ENCODE data around the gene CAPN12. TPM values are rescaled to one million over a fixed set of nuclear protein-coding genes. Genes with fewer than 3 reads are reported as not detected.
"Not testable (repeated sequence)": the region's sequence is repeated elsewhere in the genome, so short reads cannot be mapped to it uniquely, and the experiment has no call there.

CAPN12 gene
- polyA plus RNA-seq, 1 donor, result 45.0 TPM

- H3K27ac ChIP-seq (ENCODE audit: low read length); DNase-seq; H3K4me3 ChIP-seq (ENCODE audit: low read length); H3K36me3 ChIP-seq (ENCODE audit: control insufficient read depth, insufficient read depth, low read length); H3K27me3 ChIP-seq (ENCODE audit: control insufficient read depth, insufficient read depth, low read length); H3K4me1 ChIP-seq (ENCODE audit: control insufficient read depth, insufficient read depth, low read length); H3K9me3 ChIP-seq (ENCODE audit: control insufficient read depth, low read depth, low read length): not testable (repeated sequence)
- no CpG with 5 or more reads among the region's 30 CpGs for WGBS (ENCODE audit: insufficient coverage, low lambda C conversion rate)
Observed at GRCh38 chr19:38771569-38771968, 27.3 kb upstream of the CAPN12 start.

GRCh38 chr19:38770949-38771275, 26.6 kb upstream of the CAPN12 start:
- DNase-seq; H3K4me1 ChIP-seq (ENCODE audit: control insufficient read depth, insufficient read depth, low read length); H3K9me3 ChIP-seq (ENCODE audit: control insufficient read depth, low read depth, low read length); H3K27ac ChIP-seq (ENCODE audit: low read length); H3K36me3 ChIP-seq (ENCODE audit: control insufficient read depth, insufficient read depth, low read length); H3K27me3 ChIP-seq (ENCODE audit: control insufficient read depth, insufficient read depth, low read length): not testable (repeated sequence)
- WGBS (ENCODE audit: insufficient coverage, low lambda C conversion rate), result no CpG with 5 or more reads among the region's 22 CpGs
- peak overlapping the region; percentile 21 for H3K4me3 ChIP-seq (ENCODE audit: low read length)

- Histone ChIP-seq H3K27ac (ENCODE audit: low read length) (peak overlapping the region; percentile 76), H3K4me3 (ENCODE audit: low read length) (peak overlapping the region; percentile 35)
- not testable (repeated sequence) for DNase-seq; H3K36me3 ChIP-seq (ENCODE audit: control insufficient read depth, insufficient read depth, low read length); H3K27me3 ChIP-seq (ENCODE audit: control insufficient read depth, insufficient read depth, low read length); H3K9me3 ChIP-seq (ENCODE audit: control insufficient read depth, low read depth, low read length); H3K4me1 ChIP-seq (ENCODE audit: control insufficient read depth, insufficient read depth, low read length)
- no CpG with 5 or more reads among the region's 58 CpGs for WGBS (ENCODE audit: insufficient coverage, low lambda C conversion rate)
Observed at GRCh38 chr19:38770228-38770948, 26.1 kb upstream of the CAPN12 start.

- Histone ChIP-seq H3K27me3 (ENCODE audit: control insufficient read depth, insufficient read depth, low read length) (no peaks in the 10 kb centered on the region), H3K36me3 (ENCODE audit: control insufficient read depth, insufficient read depth, low read length) (no peaks in the 10 kb centered on the region), H3K9me3 (ENCODE audit: control insufficient read depth, low read depth, low read length) (peaks cover 4% of the 10 kb centered on the region), H3K4me3 (ENCODE audit: low read length) (peak overlapping the region; percentile 35), H3K4me1 (ENCODE audit: control insufficient read depth, insufficient read depth, low read length) (peaks cover 9% of the 10 kb centered on the region), H3K27ac (ENCODE audit: low read length) (peak overlapping the region; percentile 76)
- no CpG with 5 or more reads among the region's 42 CpGs for WGBS (ENCODE audit: insufficient coverage, low lambda C conversion rate)
- peak; percentile 90 to 92 for DNase-seq
Observed at GRCh38 chr19:38769635-38770211, 25.4 kb upstream of the CAPN12 start.

GRCh38 chr19:38766276-38767047, 22.2 kb upstream of the CAPN12 start:
- no peaks in the 10 kb centered on the region for H3K36me3 ChIP-seq (ENCODE audit: control insufficient read depth, insufficient read depth, low read length)
- no peak for DNase-seq
- no peaks in the 10 kb centered on the region for H3K27me3 ChIP-seq (ENCODE audit: control insufficient read depth, insufficient read depth, low read length)
- no peak overlapping the region for H3K4me3 ChIP-seq (ENCODE audit: low read length)
- WGBS (ENCODE audit: insufficient coverage, low lambda C conversion rate), result 80% methylated on average over 1 of the region's 10 CpGs
- no peak overlapping the region for H3K27ac ChIP-seq (ENCODE audit: low read length)
- peaks cover 4% of the 10 kb centered on the region for H3K9me3 ChIP-seq (ENCODE audit: control insufficient read depth, low read depth, low read length)
- peaks cover 22% of the 10 kb centered on the region for H3K4me1 ChIP-seq (ENCODE audit: control insufficient read depth, insufficient read depth, low read length)

GRCh38 chr19:38765214-38765613, 20.9 kb upstream of the CAPN12 start:
- no peak for DNase-seq
- no peaks in the 10 kb centered on the region for H3K27me3 ChIP-seq (ENCODE audit: control insufficient read depth, insufficient read depth, low read length)
- WGBS (ENCODE audit: insufficient coverage, low lambda C conversion rate), result 94% methylated on average over 2 of the region's 2 CpGs
- no peak overlapping the region for H3K27ac ChIP-seq (ENCODE audit: low read length)
- peaks cover 4% of the 10 kb centered on the region for H3K9me3 ChIP-seq (ENCODE audit: control insufficient read depth, low read depth, low read length)
- no peaks in the 10 kb centered on the region for H3K36me3 ChIP-seq (ENCODE audit: control insufficient read depth, insufficient read depth, low read length)
- H3K4me1 ChIP-seq (ENCODE audit: control insufficient read depth, insufficient read depth, low read length), result peaks cover 22% of the 10 kb centered on the region
- H3K4me3 ChIP-seq (ENCODE audit: low read length), result no peak overlapping the region

GRCh38 chr19:38763795-38764220, 19.5 kb upstream of the CAPN12 start:
- peak; percentile 40 to 81 for DNase-seq
- WGBS (ENCODE audit: insufficient coverage, low lambda C conversion rate), result no CpG with 5 or more reads among the region's 3 CpGs
- H3K9me3 ChIP-seq (ENCODE audit: control insufficient read depth, low read depth, low read length), result no peaks in the 10 kb centered on the region
- no peaks in the 10 kb centered on the region for H3K36me3 ChIP-seq (ENCODE audit: control insufficient read depth, insufficient read depth, low read length)
- H3K27me3 ChIP-seq (ENCODE audit: control insufficient read depth, insufficient read depth, low read length), result no peaks in the 10 kb centered on the region
- H3K27ac ChIP-seq (ENCODE audit: low read length), result peak overlapping the region; percentile 88
- H3K4me1 ChIP-seq (ENCODE audit: control insufficient read depth, insufficient read depth, low read length), result peaks cover 20% of the 10 kb centered on the region
- H3K4me3 ChIP-seq (ENCODE audit: low read length), result no peak overlapping the region

- H3K27me3 ChIP-seq (ENCODE audit: control insufficient read depth, insufficient read depth, low read length); H3K4me3 ChIP-seq (ENCODE audit: low read length); H3K9me3 ChIP-seq (ENCODE audit: control insufficient read depth, low read depth, low read length); DNase-seq; H3K36me3 ChIP-seq (ENCODE audit: control insufficient read depth, insufficient read depth, low read length): not testable (repeated sequence)
- H3K27ac ChIP-seq (ENCODE audit: low read length), result peak overlapping the region; percentile 88
- H3K4me1 ChIP-seq (ENCODE audit: control insufficient read depth, insufficient read depth, low read length), result peaks cover 20% of the 10 kb centered on the region
- WGBS (ENCODE audit: insufficient coverage, low lambda C conversion rate), result no CpG with 5 or more reads among the region's 9 CpGs
Observed at GRCh38 chr19:38761884-38762389, 17.7 kb upstream of the CAPN12 start.

GRCh38 chr19:38760805-38761517, 16.7 kb upstream of the CAPN12 start:
- H3K4me3 ChIP-seq (ENCODE audit: low read length); H3K27me3 ChIP-seq (ENCODE audit: control insufficient read depth, insufficient read depth, low read length); H3K36me3 ChIP-seq (ENCODE audit: control insufficient read depth, insufficient read depth, low read length); DNase-seq; H3K9me3 ChIP-seq (ENCODE audit: control insufficient read depth, low read depth, low read length): not testable (repeated sequence)
- WGBS (ENCODE audit: insufficient coverage, low lambda C conversion rate), result no CpG with 5 or more reads among the region's 6 CpGs
- peaks cover 20% of the 10 kb centered on the region for H3K4me1 ChIP-seq (ENCODE audit: control insufficient read depth, insufficient read depth, low read length)
- peak overlapping the region; percentile 21 for H3K27ac ChIP-seq (ENCODE audit: low read length)

GRCh38 chr19:38759590-38760003, 15.3 kb upstream of the CAPN12 start:
- no peaks in the 10 kb centered on the region for H3K9me3 ChIP-seq (ENCODE audit: control insufficient read depth, low read depth, low read length)
- H3K27me3 ChIP-seq (ENCODE audit: control insufficient read depth, insufficient read depth, low read length), result no peaks in the 10 kb centered on the region
- peak overlapping the region; percentile 84 for H3K27ac ChIP-seq (ENCODE audit: low read length)
- H3K4me3 ChIP-seq (ENCODE audit: low read length), result no peak overlapping the region
- peaks cover 18% of the 10 kb centered on the region for H3K4me1 ChIP-seq (ENCODE audit: control insufficient read depth, insufficient read depth, low read length)
- H3K36me3 ChIP-seq (ENCODE audit: control insufficient read depth, insufficient read depth, low read length), result no peaks in the 10 kb centered on the region
- DNase-seq, result peak; percentile 72 to 86
- 80% methylated on average over 1 of the region's 10 CpGs for WGBS (ENCODE audit: insufficient coverage, low lambda C conversion rate)

Data from large intestine (tissue), 3 donors.